GM18907 (cell line): ENCODE results near the gene ME3.

ENCODE experiments used
- ATAC-seq: cut with Tn5 transposase; IDR thresholded peaks from one replicate; pipeline ENCODE4 v1.9.1; 2021; ENCODE audit warnings: mild to moderate bottlenecking, moderate library complexity; ENCODE audit not compliant: unreplicated experiment

ME3 gene

GRCh38 chr11:86589856-86590589 lies 82.4 kb downstream of the ME3 start:
- no peak for ATAC-seq

- no peak for ATAC-seq
Observed at GRCh38 chr11:86589204-86589603, 83.2 kb downstream of the ME3 start.

- ATAC-seq, result no peak
Observed at GRCh38 chr11:86588566-86589090, 83.8 kb downstream of the ME3 start.

GRCh38 chr11:86587264-86588193 lies 84.9 kb downstream of the ME3 start:
- no peak for ATAC-seq

- no peak for ATAC-seq
Observed at GRCh38 chr11:86586307-86586706, 86.1 kb downstream of the ME3 start.

- ATAC-seq, result no peak
Observed at GRCh38 chr11:86582898-86583297, 89.5 kb downstream of the ME3 start.

- no peak for ATAC-seq
Observed at GRCh38 chr11:86580535-86580934, 91.9 kb downstream of the ME3 start.

GRCh38 chr11:86579406-86579731 lies 93.0 kb downstream of the ME3 start:
- no peak for ATAC-seq

- no peak for ATAC-seq
Observed at GRCh38 chr11:86578727-86579405, 93.5 kb downstream of the ME3 start.

- ATAC-seq, result no peak
Observed at GRCh38 chr11:86577644-86578636, 94.5 kb downstream of the ME3 start.

- ATAC-seq, result no peak
Observed at GRCh38 chr11:86576946-86577624, 95.3 kb downstream of the ME3 start.

GRCh38 chr11:86575927-86576326 lies 96.5 kb downstream of the ME3 start:
- ATAC-seq, result no peak

- no peak for ATAC-seq
Observed at GRCh38 chr11:86575208-86575855, 97.1 kb downstream of the ME3 start.

GRCh38 chr11:86574493-86575207 lies 97.8 kb downstream of the ME3 start:
- ATAC-seq, result no peak

GRCh38 chr11:86571273-86571948 lies 101.0 kb downstream of the ME3 start:
- ATAC-seq, result no peak

GRCh38 chr11:86570451-86570850 lies 102.0 kb downstream of the ME3 start:
- no peak for ATAC-seq

- ATAC-seq, result no peak
Observed at GRCh38 chr11:86570020-86570419, 102.4 kb downstream of the ME3 start.

GRCh38 chr11:86569109-86569508 lies 103.3 kb downstream of the ME3 start:
- no peak for ATAC-seq
